HG02852 (cell line): ENCODE results near the gene TIAM1.

ENCODE experiments used
- ATAC-seq: cut with Tn5 transposase; IDR thresholded peaks from one replicate; pipeline ENCODE4 v1.9.1; 2021; ENCODE audit warnings: mild to moderate bottlenecking, moderate library complexity; ENCODE audit not compliant: unreplicated experiment

TIAM1 gene

GRCh38 chr21:31218830-31219608 is 125.0 kb downstream of the TIAM1 start:
- ATAC-seq = no peak

- ATAC-seq = no peak
Observed at GRCh38 chr21:31216206-31216605, 127.9 kb downstream of the TIAM1 start.

DNA sequence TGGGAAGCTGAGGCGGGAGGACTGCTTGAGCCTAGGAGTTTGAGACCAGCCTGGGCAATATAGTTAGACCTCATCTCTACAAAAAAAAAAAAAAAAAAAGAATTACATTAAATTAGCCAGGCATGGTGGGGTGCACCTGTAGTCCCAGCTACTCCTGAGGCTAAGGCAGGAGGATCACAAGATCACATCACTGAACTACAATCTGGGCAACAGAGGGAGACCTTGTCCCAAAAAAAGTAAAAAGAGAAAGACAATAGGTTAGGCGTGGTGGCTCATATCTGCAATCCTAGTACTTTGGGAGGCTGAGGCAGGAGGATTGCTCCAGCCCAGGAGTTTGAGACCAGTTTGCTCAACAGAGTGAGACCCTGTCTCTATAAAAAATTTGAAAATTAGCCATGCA is 130.3 kb downstream of the TIAM1 start:
- ATAC-seq = no peak

DNA sequence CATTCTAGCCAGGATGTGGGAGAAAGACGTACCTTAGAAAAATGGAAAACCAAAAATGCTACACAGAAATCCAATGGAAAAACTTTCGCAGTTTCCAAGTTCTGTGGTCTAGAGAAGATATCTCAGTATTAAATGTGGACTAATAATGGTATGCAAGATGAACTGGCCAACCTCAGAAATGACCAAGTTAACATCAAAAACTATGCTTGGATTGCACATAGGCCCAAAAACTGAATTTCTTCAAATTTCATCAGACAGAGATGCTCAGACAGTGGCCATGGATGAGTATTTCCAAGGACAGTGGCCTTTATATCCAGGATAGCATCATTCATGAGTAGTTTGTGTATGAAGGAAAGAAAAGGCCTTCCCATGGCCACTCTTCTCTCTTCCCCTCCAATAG is 132.2 kb downstream of the TIAM1 start:
- ATAC-seq = no peak

DNA sequence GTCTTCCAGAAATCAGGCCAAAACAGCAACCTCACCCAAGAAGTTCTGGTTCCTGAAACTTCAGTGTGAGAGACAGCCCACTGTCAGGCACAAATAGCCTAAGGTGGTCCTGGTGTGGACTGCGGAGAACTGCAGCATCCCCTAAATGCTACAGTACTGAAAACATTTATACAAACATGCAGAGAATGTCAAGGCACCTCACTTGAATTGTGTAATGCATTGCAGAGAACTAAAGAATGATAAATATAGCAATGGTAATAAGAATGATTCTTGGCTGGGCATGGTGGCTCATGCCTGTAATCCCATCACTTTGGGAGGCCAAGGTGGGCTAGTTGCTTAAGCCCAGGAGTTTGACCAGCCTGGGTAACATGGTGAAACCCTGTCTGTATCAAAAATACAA is 138.6 kb downstream of the TIAM1 start:
- ATAC-seq = no peak

GRCh38 chr21:31204801-31205200 is 139.3 kb downstream of the TIAM1 start:
- ATAC-seq = no peak

GRCh38 chr21:31203431-31204054 is 140.5 kb downstream of the TIAM1 start:
- no peak for ATAC-seq

DNA sequence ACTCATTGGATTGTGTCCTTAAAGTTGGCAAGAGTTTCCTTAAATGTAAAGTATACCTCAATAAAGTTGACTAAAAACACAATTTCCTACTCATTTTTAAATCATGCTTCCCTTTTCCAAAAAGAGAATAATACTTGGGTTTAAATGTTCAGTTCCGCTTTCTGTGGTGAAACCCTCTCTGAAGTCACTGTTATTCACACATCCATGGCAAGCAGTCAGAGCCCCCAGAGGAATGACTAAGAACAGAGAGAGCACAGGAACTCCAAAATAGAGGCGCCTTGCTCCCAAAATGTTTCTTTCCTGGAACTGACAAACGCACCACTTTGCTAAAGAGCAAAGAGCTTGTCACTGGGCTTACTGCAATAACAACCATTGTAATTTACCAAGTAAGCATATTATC is 142.5 kb downstream of the TIAM1 start:
- peak; percentile 64 for ATAC-seq

GRCh38 chr21:31201144-31201543 is 142.9 kb downstream of the TIAM1 start:
- ATAC-seq = no peak

DNA sequence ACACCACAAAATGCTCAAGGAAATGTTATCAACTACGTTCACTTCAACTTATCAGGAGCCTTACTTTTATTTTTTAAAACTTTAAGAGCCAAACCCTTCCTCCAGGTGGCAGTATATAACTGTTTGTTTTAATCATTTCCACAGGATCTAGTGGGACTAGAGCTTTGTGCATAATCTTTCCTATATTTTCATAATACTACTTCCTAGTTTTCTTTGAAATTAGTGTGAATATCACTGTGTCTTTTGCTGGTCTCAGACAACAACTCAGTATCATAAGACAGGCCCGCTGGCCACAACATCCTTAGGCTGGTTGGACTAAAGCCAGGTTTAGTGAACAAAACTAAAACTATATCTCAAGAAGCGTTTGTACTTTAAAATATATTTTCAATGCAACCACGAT is 145.5 kb downstream of the TIAM1 start:
- no peak for ATAC-seq

DNA sequence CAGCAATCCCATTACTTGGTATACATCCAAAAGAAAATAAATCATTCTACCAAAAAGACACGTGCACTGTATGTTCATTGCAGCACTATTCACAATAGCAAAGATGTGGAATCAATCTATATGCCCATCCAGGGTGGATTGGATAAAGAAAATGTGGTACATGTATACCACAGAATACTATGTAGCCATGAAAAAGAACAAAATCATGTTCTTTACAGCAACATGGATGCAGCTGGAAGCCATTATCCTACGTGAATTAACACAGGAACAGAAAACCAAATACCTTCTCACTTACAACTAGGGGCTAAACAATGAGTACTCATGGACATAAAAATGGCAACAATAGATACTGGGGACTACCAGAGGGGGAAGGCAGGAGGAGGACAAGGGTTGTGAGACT is 147.3 kb downstream of the TIAM1 start:
- ATAC-seq = no peak

DNA sequence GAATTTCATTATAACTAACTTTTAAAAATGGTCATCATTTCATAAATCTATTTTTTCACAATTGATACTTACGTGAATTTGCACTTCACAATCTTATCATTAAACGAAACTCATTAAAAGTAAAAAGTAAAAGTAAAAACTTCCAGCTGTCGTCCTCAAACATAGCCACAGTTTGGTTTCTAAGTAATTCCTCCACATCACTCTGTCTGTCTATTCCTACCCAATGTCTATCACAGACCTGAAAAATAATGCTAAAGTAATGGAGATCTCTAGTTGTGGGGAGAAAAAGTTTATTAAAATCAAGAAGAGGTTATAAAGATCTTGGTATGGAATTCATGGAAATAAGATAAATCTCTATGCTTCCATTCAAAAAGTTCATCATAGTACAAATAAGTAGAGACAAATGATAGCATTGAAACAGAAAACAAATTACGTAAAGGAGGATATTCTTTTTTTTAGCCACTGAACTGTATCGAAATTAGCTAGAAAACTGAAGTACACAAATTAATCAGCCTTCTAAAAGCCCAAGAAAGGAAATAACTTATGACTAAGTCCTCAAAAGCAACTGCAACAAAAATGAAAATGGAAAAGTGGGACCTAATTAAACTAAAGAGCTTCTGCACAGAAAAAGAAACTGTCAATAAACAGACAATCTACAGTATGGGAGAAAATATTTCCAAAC is 148.6 kb downstream of the TIAM1 start:
- peak; percentile 67 for ATAC-seq

DNA sequence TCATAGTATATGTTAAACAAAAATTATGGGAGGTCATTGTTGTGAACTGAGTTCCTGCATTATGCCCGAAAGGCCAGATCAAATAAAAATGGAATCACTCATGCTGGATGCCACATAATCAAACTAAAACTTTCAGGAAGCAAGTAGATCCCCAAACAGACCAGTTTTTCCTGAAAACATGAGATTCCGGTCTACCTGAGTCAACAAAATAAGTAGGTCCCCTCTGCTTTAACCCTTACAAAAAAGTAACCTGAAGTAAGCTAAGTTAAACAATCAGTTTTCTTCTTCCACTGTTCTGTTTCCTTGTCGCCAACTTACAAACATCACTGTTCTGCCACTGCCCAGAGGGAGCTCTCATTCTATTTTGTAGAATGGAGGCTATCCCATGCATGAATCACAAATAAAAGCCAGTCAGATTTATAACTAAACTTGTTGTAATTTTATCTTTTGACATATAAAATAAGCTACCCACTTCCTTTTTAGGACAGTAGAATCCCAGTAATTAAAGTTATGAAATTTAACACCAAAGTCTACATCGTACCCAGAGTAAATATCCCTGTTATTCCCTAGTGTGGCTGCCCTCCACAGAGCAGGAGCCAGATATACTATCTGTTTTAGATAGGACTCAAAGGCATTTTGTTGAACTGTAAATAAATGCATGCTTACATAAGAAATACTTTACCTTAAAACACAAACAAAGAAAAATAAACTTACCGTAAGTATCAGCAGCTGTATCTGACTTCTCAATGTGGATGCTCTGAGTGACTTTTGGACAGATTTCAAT is 149.4 kb downstream of the TIAM1 start:
- no peak for ATAC-seq

- no peak for ATAC-seq
Observed at GRCh38 chr21:31193761-31194160, 150.3 kb downstream of the TIAM1 start.

- ATAC-seq = no peak
Observed at GRCh38 chr21:31191553-31191952, 152.5 kb downstream of the TIAM1 start.

- ATAC-seq = no peak
Observed at GRCh38 chr21:31190516-31190915, 153.5 kb downstream of the TIAM1 start.

- ATAC-seq = no peak
Observed at GRCh38 chr21:31187499-31187898, 156.6 kb downstream of the TIAM1 start.

DNA sequence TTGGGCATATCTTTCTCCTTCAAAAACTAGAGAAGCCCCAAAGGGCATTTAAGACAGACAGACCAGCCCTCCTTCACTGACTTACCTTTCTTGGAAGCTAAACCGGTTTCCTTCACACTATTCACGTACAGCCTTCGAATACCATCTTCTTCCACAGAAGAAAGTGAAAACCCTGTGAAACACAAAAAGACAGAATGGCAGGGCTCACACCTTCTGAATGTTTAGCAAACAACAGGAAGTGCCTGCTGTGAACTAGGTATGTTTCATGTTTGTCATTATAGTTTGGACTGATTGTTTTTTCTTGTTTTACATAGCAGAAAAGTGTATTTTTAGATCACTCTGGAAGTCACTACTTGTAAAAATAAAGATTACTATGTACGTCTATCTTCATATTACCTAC is 157.1 kb downstream of the TIAM1 start:
- ATAC-seq = no peak

GRCh38 chr21:31185663-31186062 is 158.4 kb downstream of the TIAM1 start:
- ATAC-seq = no peak

DNA sequence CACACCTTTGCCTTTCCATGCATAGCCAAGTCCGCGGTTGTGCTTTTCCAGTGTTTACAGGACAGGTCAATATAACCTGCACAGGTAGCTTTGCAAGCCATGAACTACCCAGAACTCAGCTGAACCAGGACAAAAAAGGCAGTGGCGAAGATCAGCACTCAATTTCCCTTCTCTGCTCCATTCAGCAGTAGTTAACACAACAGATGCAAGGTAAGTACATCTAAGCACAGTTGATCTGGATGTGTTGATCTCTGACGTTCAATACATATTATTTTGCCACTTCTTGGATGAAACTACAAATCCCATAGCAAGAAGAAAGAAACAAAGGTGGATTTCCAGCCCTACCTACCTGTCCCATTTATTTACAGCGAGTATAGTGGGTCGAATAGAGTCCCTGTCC is 159.2 kb downstream of the TIAM1 start:
- ATAC-seq = no peak

- ATAC-seq = peak; percentile 73
Observed at GRCh38 chr21:31184459-31184858, 159.6 kb downstream of the TIAM1 start.
